ENCODE measurements around the gene FGGY.
"Not testable (repeated sequence)": the region's sequence is repeated elsewhere in the genome, so short reads cannot be mapped to it uniquely, and the experiment has no call there.

FGGY gene

DNA sequence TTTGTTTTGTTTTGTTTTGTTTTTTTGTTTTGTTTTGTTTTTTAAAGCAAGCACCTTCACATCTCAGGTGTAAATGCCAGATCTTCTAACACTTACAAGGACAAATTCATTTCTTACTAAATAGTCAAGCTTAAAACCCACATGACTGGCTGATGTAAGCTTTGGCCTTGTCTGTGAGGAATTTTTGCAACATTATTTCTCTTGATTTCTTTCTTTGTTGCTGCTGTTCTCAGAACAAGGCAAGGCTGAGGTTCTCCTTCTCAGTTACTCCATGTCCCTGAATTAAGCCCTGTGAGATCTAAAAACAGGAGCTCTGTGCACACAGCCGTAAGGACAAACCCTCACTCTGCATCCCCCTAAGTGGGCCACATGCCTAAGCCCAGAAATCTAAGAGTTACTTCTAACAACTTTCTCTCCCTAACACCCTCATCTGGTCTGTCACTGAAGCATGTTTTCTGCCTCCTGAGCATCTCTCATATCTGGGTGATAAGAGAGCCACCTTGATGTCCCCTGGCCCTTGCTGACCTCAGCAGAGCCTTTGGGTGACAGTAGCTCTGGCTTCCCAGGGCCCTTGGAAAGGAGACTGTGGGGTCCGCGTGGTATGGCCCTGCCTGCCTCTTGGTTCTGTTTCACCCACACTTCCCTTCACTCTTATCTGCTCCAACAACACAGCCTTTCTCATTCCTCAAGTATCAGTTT is 436.7 kb downstream of the FGGY start:
- Histone ChIP-seq H3K9ac (ENCODE audit: insufficient read length) (peak overlapping the region; percentile 29), H3K27ac (no peak overlapping the region), H3K4me3 (no peak overlapping the region), H3K36me3 (ENCODE audit: insufficient read depth, low read length) (no peaks in the 10 kb centered on the region), H3K9me3 (ENCODE audit: low read depth, low read length) (no peaks in the 10 kb centered on the region; the same call in 1 of the 2 replicates)
- TF ChIP-seq FOXP2 (optimal IDR thresholded peaks at IDR 0.05; ENCODE audit: control extremely low read depth, extremely low read length, insufficient read depth) = no peak
- TF ChIP-seq EZH2 (IDR thresholded peaks at IDR 0.05) = no peak
- no peak for TF ChIP-seq POLR2AphosphoS5 (IDR thresholded peaks at IDR 0.05; ENCODE audit: borderline replicate concordance, low read depth, low read length)
- no peak for DNase-seq (ENCODE audit: low read depth, low spot score)

DNA sequence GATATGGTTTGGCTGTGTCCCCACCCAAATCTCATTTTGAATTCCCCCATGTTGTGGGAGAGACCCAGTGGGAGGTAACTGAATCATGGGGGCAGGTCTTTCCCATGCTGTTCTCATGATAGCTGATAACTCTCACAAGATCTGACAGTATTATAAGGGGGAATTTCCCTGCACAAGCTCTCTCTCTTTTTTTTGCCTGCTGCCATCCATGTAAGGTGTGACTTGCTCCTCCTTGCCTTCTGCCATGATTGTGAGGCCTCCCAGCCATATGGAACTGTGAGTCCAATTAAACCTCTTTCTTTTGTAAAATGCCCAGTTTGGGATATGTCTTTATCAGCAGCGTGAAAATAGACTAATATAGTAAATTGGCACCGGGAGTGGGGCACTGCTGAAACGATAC is 439.0 kb downstream of the FGGY start:
- H3K36me3 ChIP-seq (ENCODE audit: insufficient read depth, low read length); H3K9ac ChIP-seq (ENCODE audit: insufficient read length); H3K27ac ChIP-seq; DNase-seq (ENCODE audit: low read depth, low spot score); H3K9me3 ChIP-seq (ENCODE audit: low read depth, low read length); H3K4me3 ChIP-seq: not testable (repeated sequence)

DNA sequence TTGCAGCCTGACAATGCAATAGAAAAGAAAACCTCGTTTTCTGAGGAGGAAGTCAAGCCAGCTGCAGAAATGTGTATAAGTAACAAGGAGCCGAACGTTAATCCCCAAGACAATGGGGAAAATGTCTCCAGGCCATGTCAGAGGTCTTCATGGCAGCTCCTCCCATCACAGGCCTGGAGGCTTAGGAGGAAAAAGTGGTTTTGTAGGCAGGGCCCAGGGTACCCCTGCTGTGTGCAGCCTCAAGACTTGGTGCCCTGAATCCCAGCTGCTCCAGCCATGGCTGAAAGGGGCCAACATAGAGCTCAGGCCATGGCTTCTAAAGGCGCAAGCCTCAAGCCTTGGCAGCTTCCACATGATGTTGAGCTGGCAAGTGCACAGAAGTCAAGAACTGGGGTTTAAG is 439.9 kb downstream of the FGGY start:
- H3K27ac ChIP-seq = no peak overlapping the region
- no peaks in the 10 kb centered on the region for H3K9me3 ChIP-seq (ENCODE audit: low read depth, low read length)
- no peak for DNase-seq (ENCODE audit: low read depth, low spot score)
- TF ChIP-seq EZH2 (IDR thresholded peaks at IDR 0.05) (no peak), POLR2AphosphoS5 (IDR thresholded peaks at IDR 0.05; ENCODE audit: borderline replicate concordance, low read depth, low read length) (no peak), FOXP2 (optimal IDR thresholded peaks at IDR 0.05; ENCODE audit: control extremely low read depth, extremely low read length, insufficient read depth) (no peak)
- no peak overlapping the region for H3K4me3 ChIP-seq
- no peak overlapping the region for H3K9ac ChIP-seq (ENCODE audit: insufficient read length)
- no peaks in the 10 kb centered on the region for H3K36me3 ChIP-seq (ENCODE audit: insufficient read depth, low read length)

DNA sequence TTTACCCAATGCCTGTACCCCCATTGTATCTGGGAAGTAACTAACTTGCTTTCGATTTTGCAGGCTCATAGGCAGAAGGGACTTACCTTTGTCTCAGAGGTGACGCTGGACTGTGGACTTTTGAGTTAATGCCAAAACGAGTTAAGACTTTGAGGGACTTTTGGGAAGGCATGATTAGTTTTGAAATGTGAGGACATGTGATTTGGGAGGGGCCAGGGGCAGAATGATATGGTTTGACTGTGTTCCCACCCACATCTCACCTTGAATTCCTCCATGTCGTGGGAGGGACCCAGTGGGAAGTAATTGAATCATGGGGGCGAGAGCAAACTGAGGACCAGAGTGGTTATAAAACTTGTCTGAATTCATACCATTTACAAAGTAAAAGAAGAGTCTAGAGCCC is 440.7 kb downstream of the FGGY start:
- H3K27ac ChIP-seq = peak overlapping the region; percentile 44; the same call in 1 of the 2 replicates
- H3K9ac ChIP-seq (ENCODE audit: insufficient read length) = peak overlapping the region; percentile 14
- H3K9me3 ChIP-seq (ENCODE audit: low read depth, low read length) = no peaks in the 10 kb centered on the region
- TF ChIP-seq EZH2 (IDR thresholded peaks at IDR 0.05) (no peak), FOXP2 (optimal IDR thresholded peaks at IDR 0.05; ENCODE audit: control extremely low read depth, extremely low read length, insufficient read depth) (no peak), POLR2AphosphoS5 (IDR thresholded peaks at IDR 0.05; ENCODE audit: borderline replicate concordance, low read depth, low read length) (no peak)
- no peak overlapping the region; the same call in 1 of the 2 replicates for H3K4me3 ChIP-seq
- DNase-seq (ENCODE audit: low read depth, low spot score) = no peak
- H3K36me3 ChIP-seq (ENCODE audit: insufficient read depth, low read length) = no peaks in the 10 kb centered on the region

DNA sequence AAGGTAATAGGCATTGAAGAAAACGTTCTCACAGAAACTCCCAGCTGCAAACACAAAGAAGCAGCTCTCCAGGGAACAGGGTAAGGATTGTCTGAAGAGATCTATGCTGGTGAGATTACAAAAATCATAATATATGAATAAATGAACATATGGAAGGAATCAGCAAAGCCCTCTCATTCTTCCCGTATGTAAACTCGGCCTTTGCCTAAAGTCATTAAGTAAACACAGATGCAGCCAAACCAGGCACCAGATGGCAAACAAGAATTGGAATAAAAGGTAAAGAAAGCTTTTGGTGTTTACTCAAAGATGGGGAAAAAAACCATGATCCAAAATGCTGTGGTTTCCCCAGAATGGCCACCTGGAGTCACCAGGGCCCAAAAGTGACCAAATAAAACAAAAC is 441.3 kb downstream of the FGGY start:
- H3K9me3 ChIP-seq (ENCODE audit: low read depth, low read length) = no peaks in the 10 kb centered on the region
- peak overlapping the region; percentile 44 for H3K27ac ChIP-seq
- H3K9ac ChIP-seq (ENCODE audit: insufficient read length) = peak overlapping the region; percentile 14
- TF ChIP-seq EZH2 (IDR thresholded peaks at IDR 0.05) (no peak), FOXP2 (optimal IDR thresholded peaks at IDR 0.05; ENCODE audit: control extremely low read depth, extremely low read length, insufficient read depth) (no peak), POLR2AphosphoS5 (IDR thresholded peaks at IDR 0.05; ENCODE audit: borderline replicate concordance, low read depth, low read length) (no peak)
- H3K36me3 ChIP-seq (ENCODE audit: insufficient read depth, low read length) = no peaks in the 10 kb centered on the region
- peak overlapping the region; percentile 16; the same call in 1 of the 2 replicates for H3K4me3 ChIP-seq
- DNase-seq (ENCODE audit: low read depth, low spot score) = peak; percentile 40

DNA sequence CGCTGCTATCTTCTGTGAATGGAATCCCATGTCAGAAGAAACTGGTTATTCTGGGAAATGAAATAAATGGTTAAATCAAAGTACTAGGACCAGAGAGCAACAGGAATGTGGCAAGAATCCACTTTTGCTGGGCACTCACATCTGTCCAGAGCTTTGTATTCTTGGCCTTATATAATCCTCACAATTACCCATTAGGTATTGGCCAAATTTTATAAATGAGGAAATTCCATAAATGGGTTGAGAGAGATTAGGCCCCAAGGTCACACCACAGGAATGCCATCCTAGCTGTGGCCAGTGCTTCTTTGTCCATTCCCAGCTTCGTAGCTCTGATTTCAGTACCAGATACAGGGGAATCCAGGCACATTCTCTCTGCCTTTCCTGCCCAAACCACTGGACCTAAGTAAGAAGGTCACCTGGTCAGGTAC is 441.7 kb downstream of the FGGY start:
- no peaks in the 10 kb centered on the region for H3K36me3 ChIP-seq (ENCODE audit: insufficient read depth, low read length)
- TF ChIP-seq FOXP2 (optimal IDR thresholded peaks at IDR 0.05; ENCODE audit: control extremely low read depth, extremely low read length, insufficient read depth) (no peak), POLR2AphosphoS5 (IDR thresholded peaks at IDR 0.05; ENCODE audit: borderline replicate concordance, low read depth, low read length) (no peak), EZH2 (IDR thresholded peaks at IDR 0.05) (no peak)
- H3K27ac ChIP-seq = peak overlapping the region; percentile 39; the same call in 1 of the 2 replicates
- H3K9me3 ChIP-seq (ENCODE audit: low read depth, low read length) = no peaks in the 10 kb centered on the region
- 0 out of 2 replicates have a peak overlapping the region, but pooled peaks have one; percentile 16 for H3K4me3 ChIP-seq
- no peak for DNase-seq (ENCODE audit: low read depth, low spot score)
- H3K9ac ChIP-seq (ENCODE audit: insufficient read length) = no peak overlapping the region

DNA sequence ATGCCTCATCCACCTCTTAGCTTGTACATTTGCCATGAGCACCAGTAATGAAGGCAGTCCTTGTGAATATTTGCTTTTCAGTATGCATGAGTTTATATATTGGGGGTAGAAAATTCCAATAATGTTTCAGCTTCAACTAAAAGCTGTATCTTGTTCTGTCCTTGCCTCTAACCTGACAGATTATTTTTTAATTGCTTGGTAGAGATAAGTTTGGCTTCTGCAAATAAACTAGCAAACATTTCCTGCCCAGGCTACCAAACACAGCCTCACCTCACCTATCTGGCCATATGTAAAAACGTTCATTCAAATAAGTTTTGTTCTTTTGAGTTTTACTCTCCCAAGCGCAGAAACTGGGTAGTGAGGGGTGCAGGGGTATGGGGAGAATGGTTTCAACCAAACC is 442.2 kb downstream of the FGGY start:
- Histone ChIP-seq H3K4me3 (no peak overlapping the region), H3K9me3 (ENCODE audit: low read depth, low read length) (no peaks in the 10 kb centered on the region), H3K27ac (no peak overlapping the region), H3K36me3 (ENCODE audit: insufficient read depth, low read length) (no peaks in the 10 kb centered on the region), H3K9ac (ENCODE audit: insufficient read length) (no peak overlapping the region)
- TF ChIP-seq FOXP2 (optimal IDR thresholded peaks at IDR 0.05; ENCODE audit: control extremely low read depth, extremely low read length, insufficient read depth) (no peak), POLR2AphosphoS5 (IDR thresholded peaks at IDR 0.05; ENCODE audit: borderline replicate concordance, low read depth, low read length) (no peak), EZH2 (IDR thresholded peaks at IDR 0.05) (no peak)
- DNase-seq (ENCODE audit: low read depth, low spot score) = no peak

DNA sequence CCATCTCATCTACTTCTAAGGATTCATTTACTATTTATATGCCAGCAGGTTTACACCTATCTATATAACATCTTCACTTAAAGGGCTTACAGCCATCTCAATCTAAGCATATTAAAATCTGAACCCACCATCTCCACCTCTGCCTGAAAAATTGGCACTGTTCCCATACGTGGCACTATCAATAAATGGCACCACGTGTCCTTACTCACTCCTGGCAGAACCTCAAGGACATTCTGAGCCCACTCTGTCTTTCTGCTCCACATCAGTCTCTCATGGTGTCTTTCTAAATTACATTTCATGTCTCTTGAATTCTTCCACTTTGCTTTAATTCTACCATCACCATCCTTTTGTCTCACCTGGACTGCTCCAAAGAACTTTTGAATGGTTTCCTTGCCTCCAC is 445.6 kb downstream of the FGGY start:
- no peak for DNase-seq (ENCODE audit: low read depth, low spot score)
- H3K9me3 ChIP-seq (ENCODE audit: low read depth, low read length) = no peaks in the 10 kb centered on the region
- no peak overlapping the region for H3K27ac ChIP-seq
- TF ChIP-seq EZH2 (IDR thresholded peaks at IDR 0.05) = no peak
- TF ChIP-seq POLR2AphosphoS5 (IDR thresholded peaks at IDR 0.05; ENCODE audit: borderline replicate concordance, low read depth, low read length) = no peak
- no peak for TF ChIP-seq FOXP2 (optimal IDR thresholded peaks at IDR 0.05; ENCODE audit: control extremely low read depth, extremely low read length, insufficient read depth)
- H3K9ac ChIP-seq (ENCODE audit: insufficient read length) = no peak overlapping the region
- H3K36me3 ChIP-seq (ENCODE audit: insufficient read depth, low read length) = no peaks in the 10 kb centered on the region
- no peak overlapping the region for H3K4me3 ChIP-seq
